Cardiac muscle cell (in vitro differentiated cells and primary cell): ENCODE results near the gene DPF3. TPM values are rescaled to one million over a fixed set of nuclear protein-coding genes. Genes with fewer than 3 reads are reported as not detected.

ENCODE experiments used
- DNase-seq, 2 donors: peaks; one replicate each; pipeline versions ENCODE4 v3.0.0 to v3.0.0-alpha.2; 2010 to 2017; ENCODE audit warnings: low read depth in 1 of 2, low spot score in 1 of 2
- H3K27ac ChIP-seq: fragments of 200-600 bp; sonication (generic); 2 replicates; pipeline ENCODE4 v1.5.1; 2016
- H3K27me3 ChIP-seq: fragments of 200-600 bp; sonication (generic); 2 replicates; pipeline ENCODE4 v1.6.0; 2016; ENCODE audit warnings: control low read depth
- H3K36me3 ChIP-seq: fragments of 200-600 bp; sonication (generic); 2 replicates; pipeline ENCODE4 v1.5.1; 2016; ENCODE audit warnings: control low read depth
- H3K4me1 ChIP-seq: fragments of 200-600 bp; sonication (generic); 2 replicates; pipeline ENCODE4 v1.8.1; 2017; ENCODE audit warnings: low read depth, mild to moderate bottlenecking, mixed run types
- H3K4me3 ChIP-seq: fragments of 200-600 bp; sonication (generic); 2 replicates; pipeline ENCODE4 v1.5.1; 2016; ENCODE audit warnings: mild to moderate bottlenecking
- H3K9me3 ChIP-seq: fragments of 200-600 bp; sonication (generic); 2 replicates; pipeline ENCODE4 v1.5.1; 2017; ENCODE audit warnings: low read depth, mild to moderate bottlenecking, control low read depth
- CTCF ChIP-seq: IDR thresholded peaks from 2 replicates; pipeline ENCODE4 v1.5.1; 2012; ENCODE audit warnings: low read depth, mild to moderate bottlenecking, low read length
- polyA plus RNA-seq: library from polyadenylated mRNA; unstranded; fragments of >200 nt; fragmentation: Nextera tagmentation; extraction: Ambion mirVana; gene quantifications from 2 replicates; pipeline ENCODE4 v1.2.1, GENCODE V29; 2016
- total RNA-seq: library from RNA; depleted of rRNA; stranded (reverse); fragments of >200 nt; gene quantifications from 2 replicates; pipeline ENCODE4 v1.2.3, GENCODE V29; 2016

The DPF3 gene
- total and polyA plus RNA-seq, 2 experiments from 2014 or later: 25.9 to 84.8 TPM

GRCh38 chr14:72830356-72830755 is 63.5 kb downstream of the DPF3 start:
- DNase-seq: peak in 1 of 2 donors; percentile 3
- no peaks in the 10 kb centered on the region for H3K9me3 ChIP-seq
- H3K4me1 ChIP-seq: peaks cover 30% of the 10 kb centered on the region
- H3K4me3 ChIP-seq: no peak overlapping the region
- no peak for TF ChIP-seq CTCF
- no peaks in the 10 kb centered on the region for H3K36me3 ChIP-seq
- no peaks in the 10 kb centered on the region for H3K27me3 ChIP-seq
- peak overlapping the region; percentile 79 for H3K27ac ChIP-seq

GRCh38 chr14:72828604-72829003 is 65.3 kb downstream of the DPF3 start:
- no peak for TF ChIP-seq CTCF
- Histone ChIP-seq H3K4me1 (peaks cover 35% of the 10 kb centered on the region), H3K27me3 (no peaks in the 10 kb centered on the region), H3K27ac (peak overlapping the region; percentile 79), H3K36me3 (no peaks in the 10 kb centered on the region), H3K4me3 (no peak overlapping the region), H3K9me3 (no peaks in the 10 kb centered on the region)
- DNase-seq: peak in 1 of 2 donors; percentile 7

GRCh38 chr14:72826039-72826438 is 67.9 kb downstream of the DPF3 start:
- Histone ChIP-seq H3K27ac (peak overlapping the region; percentile 66), H3K36me3 (no peaks in the 10 kb centered on the region), H3K27me3 (no peaks in the 10 kb centered on the region), H3K4me1 (peaks cover 31% of the 10 kb centered on the region), H3K9me3 (no peaks in the 10 kb centered on the region), H3K4me3 (no peak overlapping the region)
- no peak for TF ChIP-seq CTCF
- no peak for DNase-seq

- TF ChIP-seq CTCF: no peak
- Histone ChIP-seq H3K27ac (peak overlapping the region; percentile 66), H3K4me1 (peaks cover 28% of the 10 kb centered on the region), H3K36me3 (no peaks in the 10 kb centered on the region), H3K27me3 (no peaks in the 10 kb centered on the region), H3K4me3 (no peak overlapping the region), H3K9me3 (no peaks in the 10 kb centered on the region)
- no peak for DNase-seq
Measured at GRCh38 chr14:72825486-72825885, 68.4 kb downstream of the DPF3 start.

- DNase-seq: no peak
- H3K4me3 ChIP-seq: no peak overlapping the region
- no peaks in the 10 kb centered on the region for H3K27me3 ChIP-seq
- peaks cover 22% of the 10 kb centered on the region for H3K4me1 ChIP-seq
- peak overlapping the region; percentile 66 for H3K27ac ChIP-seq
- no peak for TF ChIP-seq CTCF
- H3K9me3 ChIP-seq: no peaks in the 10 kb centered on the region
- H3K36me3 ChIP-seq: no peaks in the 10 kb centered on the region
Measured at GRCh38 chr14:72824051-72824450, 69.8 kb downstream of the DPF3 start.
